Measurements from ENCODE around the gene KIAA1217.

Gene KIAA1217

GRCh38 chr10:24279166-24279565 is 70.2 kb downstream of the KIAA1217 start:
- TF ChIP-seq FOXP2 (optimal IDR thresholded peaks at IDR 0.05; ENCODE audit: borderline replicate concordance, extremely low read depth, extremely low read length, insufficient read depth) (no peak), POLR2AphosphoS5 (IDR thresholded peaks at IDR 0.05; ENCODE audit: low read depth, low read length) (no peak), TAF1 (IDR thresholded peaks at IDR 0.05; ENCODE audit: borderline replicate concordance, insufficient read depth, low read length) (no peak), SIN3A (IDR thresholded peaks at IDR 0.05; ENCODE audit: borderline replicate concordance, insufficient read depth, low read length) (no peak)
- TF ChIP-seq, protein P1, sequence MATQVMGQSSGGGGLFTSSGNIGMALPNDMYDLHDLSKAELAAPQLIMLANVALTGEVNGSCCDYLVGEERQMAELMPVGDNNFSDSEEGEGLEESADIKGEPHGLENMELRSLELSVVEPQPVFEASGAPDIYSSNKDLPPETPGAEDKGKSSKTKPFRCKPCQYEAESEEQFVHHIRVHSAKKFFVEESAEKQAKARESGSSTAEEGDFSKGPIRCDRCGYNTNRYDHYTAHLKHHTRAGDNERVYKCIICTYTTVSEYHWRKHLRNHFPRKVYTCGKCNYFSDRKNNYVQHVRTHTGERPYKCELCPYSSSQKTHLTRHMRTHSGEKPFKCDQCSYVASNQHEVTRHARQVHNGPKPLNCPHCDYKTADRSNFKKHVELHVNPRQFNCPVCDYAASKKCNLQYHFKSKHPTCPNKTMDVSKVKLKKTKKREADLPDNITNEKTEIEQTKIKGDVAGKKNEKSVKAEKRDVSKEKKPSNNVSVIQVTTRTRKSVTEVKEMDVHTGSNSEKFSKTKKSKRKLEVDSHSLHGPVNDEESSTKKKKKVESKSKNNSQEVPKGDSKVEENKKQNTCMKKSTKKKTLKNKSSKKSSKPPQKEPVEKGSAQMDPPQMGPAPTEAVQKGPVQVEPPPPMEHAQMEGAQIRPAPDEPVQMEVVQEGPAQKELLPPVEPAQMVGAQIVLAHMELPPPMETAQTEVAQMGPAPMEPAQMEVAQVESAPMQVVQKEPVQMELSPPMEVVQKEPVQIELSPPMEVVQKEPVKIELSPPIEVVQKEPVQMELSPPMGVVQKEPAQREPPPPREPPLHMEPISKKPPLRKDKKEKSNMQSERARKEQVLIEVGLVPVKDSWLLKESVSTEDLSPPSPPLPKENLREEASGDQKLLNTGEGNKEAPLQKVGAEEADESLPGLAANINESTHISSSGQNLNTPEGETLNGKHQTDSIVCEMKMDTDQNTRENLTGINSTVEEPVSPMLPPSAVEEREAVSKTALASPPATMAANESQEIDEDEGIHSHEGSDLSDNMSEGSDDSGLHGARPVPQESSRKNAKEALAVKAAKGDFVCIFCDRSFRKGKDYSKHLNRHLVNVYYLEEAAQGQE (IDR thresholded peaks at IDR 0.05; ENCODE audit: insufficient read depth in 1 of 2, low read depth in 2 of 2, low read length in 2 of 2), result no peak

DNA sequence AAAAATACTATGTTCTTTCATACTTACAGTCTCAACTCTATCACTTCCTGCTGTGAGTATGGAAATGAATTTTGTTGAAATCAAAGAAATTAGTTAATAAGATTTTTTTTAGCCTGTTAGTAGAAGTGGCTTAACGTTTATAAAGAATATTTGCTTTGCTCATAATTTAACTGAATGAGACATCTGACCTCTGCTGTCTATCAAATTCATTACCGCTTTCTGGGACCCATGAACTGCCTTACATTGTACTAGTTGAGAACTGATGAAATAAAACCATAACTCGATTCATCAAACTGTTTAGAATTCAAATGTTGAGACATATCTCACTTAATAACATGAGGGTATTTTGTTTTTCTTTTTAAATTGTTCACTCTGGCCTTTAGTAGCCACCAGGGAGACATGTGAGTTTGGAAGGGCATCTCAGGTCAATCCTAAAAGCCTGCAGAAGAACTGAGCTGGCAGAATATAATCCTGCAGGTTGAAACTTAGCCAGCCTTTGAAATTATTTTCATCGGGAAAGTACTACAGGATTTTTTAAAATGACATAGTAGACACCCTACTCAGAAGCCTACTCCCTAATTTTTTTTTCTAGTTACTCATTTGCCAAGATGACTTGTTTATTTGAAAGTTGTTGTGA is 78.7 kb downstream of the KIAA1217 start:
- TF ChIP-seq POLR2AphosphoS5 (IDR thresholded peaks at IDR 0.05; ENCODE audit: low read depth, low read length), result no peak
- TF ChIP-seq, protein P1 (IDR thresholded peaks at IDR 0.05; ENCODE audit: insufficient read depth in 1 of 2, low read depth in 2 of 2, low read length in 2 of 2), result no peak
- TF ChIP-seq FOXP2 (optimal IDR thresholded peaks at IDR 0.05; ENCODE audit: borderline replicate concordance, extremely low read depth, extremely low read length, insufficient read depth), result no peak
- no peak for TF ChIP-seq SIN3A (IDR thresholded peaks at IDR 0.05; ENCODE audit: borderline replicate concordance, insufficient read depth, low read length)
- no peak for TF ChIP-seq TAF1 (IDR thresholded peaks at IDR 0.05; ENCODE audit: borderline replicate concordance, insufficient read depth, low read length)

DNA sequence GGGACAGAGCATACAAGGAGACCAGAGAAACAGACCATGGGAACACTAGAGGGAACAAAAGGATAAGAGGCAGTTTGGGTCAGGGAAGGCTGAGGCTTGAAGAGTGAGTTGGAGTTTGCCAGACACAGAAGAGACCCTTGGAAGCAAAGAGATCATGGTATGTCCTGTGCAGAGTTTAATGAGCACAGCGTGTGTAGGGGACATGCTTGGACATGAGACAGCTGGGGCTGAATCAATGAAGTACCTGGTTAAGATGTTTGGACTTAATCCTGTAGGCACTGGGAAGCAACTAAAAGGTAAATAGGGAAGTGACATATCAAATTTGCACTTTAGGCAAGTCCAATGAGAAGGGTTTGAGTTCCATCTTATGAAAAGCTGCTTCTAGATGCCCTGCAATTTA is 79.6 kb downstream of the KIAA1217 start:
- no peak for TF ChIP-seq POLR2AphosphoS5 (IDR thresholded peaks at IDR 0.05; ENCODE audit: low read depth, low read length)
- no peak for TF ChIP-seq FOXP2 (optimal IDR thresholded peaks at IDR 0.05; ENCODE audit: borderline replicate concordance, extremely low read depth, extremely low read length, insufficient read depth)
- no peak for TF ChIP-seq SIN3A (IDR thresholded peaks at IDR 0.05; ENCODE audit: borderline replicate concordance, insufficient read depth, low read length)

GRCh38 chr10:24289235-24289634 is 80.3 kb downstream of the KIAA1217 start:
- TF ChIP-seq TAF1 (IDR thresholded peaks at IDR 0.05; ENCODE audit: borderline replicate concordance, insufficient read depth, low read length) (no peak), FOXP2 (optimal IDR thresholded peaks at IDR 0.05; ENCODE audit: borderline replicate concordance, extremely low read depth, extremely low read length, insufficient read depth) (no peak), POLR2AphosphoS5 (IDR thresholded peaks at IDR 0.05; ENCODE audit: low read depth, low read length) (no peak), SIN3A (IDR thresholded peaks at IDR 0.05; ENCODE audit: borderline replicate concordance, insufficient read depth, low read length) (no peak)
- TF ChIP-seq, protein P1 (IDR thresholded peaks at IDR 0.05; ENCODE audit: insufficient read depth in 1 of 2, low read depth in 2 of 2, low read length in 2 of 2), result no peak

DNA sequence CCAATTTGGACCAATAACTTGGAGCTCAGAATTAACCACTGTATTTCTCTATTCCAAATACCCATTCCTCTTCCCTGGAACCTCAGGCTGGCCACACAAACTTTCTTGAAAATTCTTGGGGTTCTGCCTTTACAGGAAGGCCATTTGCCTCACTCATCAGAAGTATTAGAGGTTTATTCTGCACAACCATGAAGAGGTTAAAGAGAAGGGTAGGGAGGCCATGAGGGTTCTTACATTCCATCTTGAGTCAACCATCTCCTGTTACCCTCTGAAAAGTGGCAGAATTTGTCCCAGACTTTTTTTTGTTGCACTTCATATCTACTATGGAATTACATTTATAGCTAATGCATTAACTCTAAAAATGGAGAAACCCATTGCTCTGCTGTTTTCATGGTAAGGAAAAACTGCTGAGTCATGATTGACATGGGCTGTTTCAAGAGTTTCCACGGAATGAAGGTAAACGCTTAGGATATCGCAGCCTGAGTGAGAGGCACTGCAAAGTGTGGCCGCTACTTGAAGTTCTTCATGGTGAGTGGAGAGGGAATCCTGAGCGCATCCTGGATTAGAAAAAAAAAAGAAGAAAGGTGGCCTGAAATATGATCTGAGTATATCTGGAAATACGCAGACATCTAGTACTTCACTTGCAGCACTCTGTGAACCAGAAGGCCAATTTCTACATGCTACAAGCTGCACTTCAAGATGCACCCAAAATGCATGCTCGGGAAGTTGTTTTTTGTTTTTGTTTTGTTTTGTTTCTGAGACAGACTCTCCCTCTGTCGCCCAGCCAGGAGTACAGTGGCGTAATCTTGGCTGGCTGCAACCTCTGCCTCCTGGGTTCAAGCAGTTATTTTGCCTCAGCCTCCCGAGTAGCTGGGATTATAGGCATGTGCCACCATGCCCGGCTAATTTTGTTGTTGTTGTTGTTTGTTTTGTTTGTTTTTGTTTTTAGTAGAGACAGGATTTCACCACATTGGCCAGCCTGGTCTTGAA is 83.7 kb downstream of the KIAA1217 start:
- no peak for TF ChIP-seq POLR2AphosphoS5 (IDR thresholded peaks at IDR 0.05; ENCODE audit: low read depth, low read length)
- no peak for TF ChIP-seq FOXP2 (optimal IDR thresholded peaks at IDR 0.05; ENCODE audit: borderline replicate concordance, extremely low read depth, extremely low read length, insufficient read depth)
- TF ChIP-seq, protein P1 (IDR thresholded peaks at IDR 0.05; ENCODE audit: insufficient read depth in 1 of 2, low read depth in 2 of 2, low read length in 2 of 2), result no peak
- TF ChIP-seq SIN3A (IDR thresholded peaks at IDR 0.05; ENCODE audit: borderline replicate concordance, insufficient read depth, low read length), result no peak
- no peak for TF ChIP-seq TAF1 (IDR thresholded peaks at IDR 0.05; ENCODE audit: borderline replicate concordance, insufficient read depth, low read length)

Data from PFSK-1 (cell line).